Thyroid gland (tissue), 4 donors: ENCODE data around the gene ZNF672. TPM values are rescaled to one million over a fixed set of nuclear protein-coding genes. Genes with fewer than 3 reads are reported as not detected.

Source experiments
- DNase-seq, 2 donors: peaks; one replicate each; pipeline ENCODE4 v3.0.0-alpha.2; 2019
- H3K27ac ChIP-seq, 3 donors: fragments of 200-600 bp; sonication (generic); 1 replicate in 2 of 3; 2 replicates in 1 of 3; pipeline ENCODE4 v1.5.1; 2016 to 2019; ENCODE audit warnings: mild to moderate bottlenecking in 1 of 3, moderate library complexity in 1 of 3
- H3K27me3 ChIP-seq: fragments of 200-600 bp; sonication (generic); one replicate; pipeline ENCODE4 v1.5.1; 2019
- H3K36me3 ChIP-seq, 2 donors: fragments of 200-600 bp; sonication (generic); one replicate each; pipeline ENCODE4 v1.5.1; 2016 to 2019
- H3K4me1 ChIP-seq, 2 donors: fragments of 200-600 bp; sonication (generic); one replicate each; pipeline ENCODE4 v1.5.1; 2017 to 2019
- H3K4me3 ChIP-seq, 3 donors: fragments of 200-600 bp; sonication (generic); replicated peaks in 1 of 3; 1 replicate in 2 of 3; 2 replicates in 1 of 3; pipeline ENCODE4 v1.5.1; 2016; ENCODE audit warnings: mild to moderate bottlenecking in 1 of 3
- H3K9me3 ChIP-seq: fragments of 200-600 bp; sonication (generic); one replicate; pipeline ENCODE4 v1.5.1; 2017
- CTCF ChIP-seq, 6 experiments: fragments of 200-600 bp in 3 of 6; fragments of 450-650 bp in 3 of 6; sonication (generic) in 3 of 6; IDR thresholded peaks; one replicate each; pipeline ENCODE4 v1.5.1; 2016 to 2019; ENCODE audit warnings: antibody characterized with exemption in 6 of 6, mild to moderate bottlenecking in 2 of 6, inconsistent platforms in 1 of 6, moderate library complexity in 1 of 6
- POLR2A ChIP-seq, 2 donors: fragments of 450-650 bp; IDR thresholded peaks; one replicate each; pipeline ENCODE4 v1.6.1; 2017; ENCODE audit warnings: antibody characterized with exemption in 2 of 2, mild to moderate bottlenecking in 2 of 2, moderate library complexity in 1 of 2
- WGBS, 2 donors: methylation state at CpG; one replicate each; pipeline ENCODE4 v1.1.5; 2017; 5-methylcytosine and 5-hydroxymethylcytosine counted together
- intact Hi-C: fragments of 100-400 bp; cut with DNase I; formaldehyde crosslinking; loops from one replicate; pipeline ENCODE4 v1.15.1; 2023
- total RNA-seq, 4 donors: library from RNA; depleted of rRNA; stranded (reverse); fragments of >200 nt; gene quantifications; one replicate each; pipeline ENCODE4 v1.2.3, GENCODE V29; 2016

Gene ZNF672
- total RNA-seq, 4 donors from 2014 or later, result 43.5 to 82.2 (median 53.7) TPM

- Histone ChIP-seq H3K27me3 (no peaks in the 10 kb centered on the region), H3K36me3 (peaks cover 45 to 47% of the 10 kb centered on the region in 2 donors), H3K4me3 (no peak overlapping the region), H3K4me1 (peaks cover 0 to 7% of the 10 kb centered on the region in 2 donors), H3K27ac (no peak overlapping the region), H3K9me3 (no peaks in the 10 kb centered on the region)
- no peak for DNase-seq
- TF ChIP-seq CTCF (IDR thresholded peaks at IDR 0.05) (no peak), POLR2A (IDR thresholded peaks at IDR 0.05) (no peak)
- intact Hi-C loops, result no loop called here
- 98 to 100% methylated on average over 6 to 8 of the region's 8 CpGs for WGBS, 2 donors
These were observed 24.5 kb upstream of the ZNF672 start for GRCh38 chr1:248813546-248813945.

- no peak for DNase-seq
- Histone ChIP-seq H3K27ac (no peak overlapping the region), H3K27me3 (no peaks in the 10 kb centered on the region), H3K4me1 (peaks cover 5 to 11% of the 10 kb centered on the region in 2 donors), H3K36me3 (peaks cover 45 to 47% of the 10 kb centered on the region in 2 donors), H3K9me3 (no peaks in the 10 kb centered on the region), H3K4me3 (no peak overlapping the region)
- TF ChIP-seq POLR2A (IDR thresholded peaks at IDR 0.05), result no peak
- no peak for TF ChIP-seq CTCF (IDR thresholded peaks at IDR 0.05)
- WGBS, 2 donors, result 94% methylated on average over 16 of the region's 16 CpGs
- intact Hi-C loops, result no loop called here
These were observed 23.7 kb upstream of the ZNF672 start for GRCh38 chr1:248814351-248814750.

- intact Hi-C loops, result no loop called here
- no peaks in the 10 kb centered on the region for H3K27me3 ChIP-seq
- WGBS, 2 donors, result 93% methylated on average over 10 of the region's 10 CpGs
- TF ChIP-seq POLR2A (IDR thresholded peaks at IDR 0.05) (no peak), CTCF (IDR thresholded peaks at IDR 0.05) (no peak)
- no peak overlapping the region for H3K4me3 ChIP-seq
- no peak overlapping the region for H3K27ac ChIP-seq
- H3K4me1 ChIP-seq, result peaks cover 5 to 10% of the 10 kb centered on the region in 2 donors
- H3K36me3 ChIP-seq, result peaks cover 45 to 52% of the 10 kb centered on the region in 2 donors
- no peak for DNase-seq
- H3K9me3 ChIP-seq, result no peaks in the 10 kb centered on the region
These were observed 22.5 kb upstream of the ZNF672 start for GRCh38 chr1:248815407-248816034.

- H3K27me3 ChIP-seq, result no peaks in the 10 kb centered on the region
- H3K4me3 ChIP-seq, result no peak overlapping the region
- H3K36me3 ChIP-seq, result peaks cover 45 to 52% of the 10 kb centered on the region in 2 donors
- intact Hi-C loops, result no loop called here
- TF ChIP-seq CTCF (IDR thresholded peaks at IDR 0.05) (no peak), POLR2A (IDR thresholded peaks at IDR 0.05) (no peak)
- no peak for DNase-seq
- peaks cover 5 to 9% of the 10 kb centered on the region in 2 donors for H3K4me1 ChIP-seq
- H3K9me3 ChIP-seq, result no peaks in the 10 kb centered on the region
- H3K27ac ChIP-seq, result no peak overlapping the region
- WGBS, 2 donors, result 89 to 95% methylated on average over 12 to 13 of the region's 13 CpGs
These were observed 21.8 kb upstream of the ZNF672 start for GRCh38 chr1:248816042-248816851.

GRCh38 chr1:248817065-248817464 is 21.0 kb upstream of the ZNF672 start:
- no peak overlapping the region for H3K27ac ChIP-seq

More at GRCh38 chr1:248817065-248817464, 21.0 kb upstream of the ZNF672 start:
- no peaks in the 10 kb centered on the region for H3K27me3 ChIP-seq
- intact Hi-C loops, result no loop called here
- no peaks in the 10 kb centered on the region for H3K9me3 ChIP-seq
- no peak for TF ChIP-seq CTCF (IDR thresholded peaks at IDR 0.05)
- TF ChIP-seq POLR2A (IDR thresholded peaks at IDR 0.05), result no peak
- 83 to 93% methylated on average over 6 of the region's 6 CpGs for WGBS, 2 donors
- H3K36me3 ChIP-seq, result peaks cover 40 to 46% of the 10 kb centered on the region in 2 donors
- DNase-seq, result no peak
- peaks cover 5 to 17% of the 10 kb centered on the region in 2 donors for H3K4me1 ChIP-seq
- H3K4me3 ChIP-seq, result no peak overlapping the region
